Upper lobe of right lung (tissue), 1 donor: ENCODE measurements around the gene TAT. TPM values are rescaled to one million over a fixed set of nuclear protein-coding genes. Genes with fewer than 3 reads are reported as not detected.

ENCODE experiments used
- ATAC-seq: fragments of 200-7000 bp; cut with Tn5 transposase; one replicate; pipeline ENCODE4 v1.9.1; 2020; ENCODE audit warnings: mild to moderate bottlenecking, moderate library complexity
- DNase-seq: peaks from one replicate; pipeline ENCODE4 v3.0.0-alpha.2; 2020
- H3K27ac ChIP-seq: fragments of 200-600 bp; one replicate; pipeline ENCODE4 v1.8.0; 2022
- H3K27me3 ChIP-seq: fragments of 200-600 bp; one replicate; pipeline ENCODE4 v1.8.0; 2022; ENCODE audit warnings: mild to moderate bottlenecking
- H3K36me3 ChIP-seq: fragments of 200-600 bp; one replicate; pipeline ENCODE4 v1.8.0; 2022
- H3K4me1 ChIP-seq: fragments of 200-600 bp; one replicate; pipeline ENCODE4 v1.8.0; 2022
- H3K4me3 ChIP-seq: fragments of 200-600 bp; one replicate; pipeline ENCODE4 v1.8.0; 2022; ENCODE audit warnings: mild to moderate bottlenecking
- H3K9me3 ChIP-seq: fragments of 200-600 bp; one replicate; pipeline ENCODE4 v1.8.0; 2022
- intact Hi-C: fragments of 100-400 bp; cut with DNase I; formaldehyde crosslinking; loops from one replicate; pipeline ENCODE4 v1.11.0; 2022
- total RNA-seq: library from RNA; stranded (reverse); fragmentation: NEBNext Ultra II Directional; extraction: Animal tissue kit (Norgen Biotek cat#: 25700); gene quantifications from one replicate; pipeline ENCODE4 v1.2.1, GENCODE V29; 2021
- TF ChIP-seq, protein P1 (sequence below): fragments of 200-600 bp; IDR thresholded peaks from one replicate; pipeline ENCODE4 v1.8.0; 2022; ENCODE audit warnings: antibody characterized with exemption
- donor health status: DM: no; HTN: yes; CAD: no; lungs with severe emphysema.

Gene TAT
- total RNA-seq, 1 donor from 2014 or later: not detected

DNA sequence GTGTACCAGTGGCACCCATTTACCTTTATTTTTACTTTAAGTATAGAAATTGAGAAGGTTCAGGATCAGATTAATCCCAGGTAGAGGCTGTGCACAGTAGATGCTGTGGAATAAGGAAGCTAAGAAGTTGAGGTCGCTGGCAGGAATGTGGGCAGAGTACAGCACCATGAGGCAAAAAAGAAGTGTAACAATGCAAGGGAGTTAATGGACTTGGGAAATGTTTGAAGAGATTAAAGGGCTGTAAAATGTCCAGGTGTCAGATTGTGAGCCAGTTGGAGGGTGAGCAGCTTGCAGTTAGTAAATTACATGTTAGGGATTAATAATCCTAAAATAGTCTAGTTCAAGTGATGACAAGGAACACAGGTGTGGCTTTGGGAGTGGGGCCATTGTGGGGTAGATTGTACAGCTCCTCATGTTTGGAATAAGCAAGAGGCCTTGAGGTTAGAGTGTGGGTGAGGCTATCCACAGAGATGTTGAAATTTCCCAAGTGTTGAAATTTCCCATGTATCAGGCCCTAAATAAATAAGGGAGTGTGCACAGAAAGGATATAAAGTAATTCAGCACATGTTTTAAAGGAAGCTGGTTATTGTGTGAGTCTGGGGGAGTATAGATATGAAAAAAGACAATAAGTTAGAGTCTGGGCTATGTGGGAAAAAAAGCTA, 21.5 kb downstream of the TAT start:
- no peak overlapping the region for H3K27ac ChIP-seq
- no peaks in the 10 kb centered on the region for H3K4me1 ChIP-seq
- H3K36me3 ChIP-seq: no peaks in the 10 kb centered on the region
- ATAC-seq: peak; percentile 95
- no peak overlapping the region for H3K4me3 ChIP-seq
- TF ChIP-seq, protein P1, sequence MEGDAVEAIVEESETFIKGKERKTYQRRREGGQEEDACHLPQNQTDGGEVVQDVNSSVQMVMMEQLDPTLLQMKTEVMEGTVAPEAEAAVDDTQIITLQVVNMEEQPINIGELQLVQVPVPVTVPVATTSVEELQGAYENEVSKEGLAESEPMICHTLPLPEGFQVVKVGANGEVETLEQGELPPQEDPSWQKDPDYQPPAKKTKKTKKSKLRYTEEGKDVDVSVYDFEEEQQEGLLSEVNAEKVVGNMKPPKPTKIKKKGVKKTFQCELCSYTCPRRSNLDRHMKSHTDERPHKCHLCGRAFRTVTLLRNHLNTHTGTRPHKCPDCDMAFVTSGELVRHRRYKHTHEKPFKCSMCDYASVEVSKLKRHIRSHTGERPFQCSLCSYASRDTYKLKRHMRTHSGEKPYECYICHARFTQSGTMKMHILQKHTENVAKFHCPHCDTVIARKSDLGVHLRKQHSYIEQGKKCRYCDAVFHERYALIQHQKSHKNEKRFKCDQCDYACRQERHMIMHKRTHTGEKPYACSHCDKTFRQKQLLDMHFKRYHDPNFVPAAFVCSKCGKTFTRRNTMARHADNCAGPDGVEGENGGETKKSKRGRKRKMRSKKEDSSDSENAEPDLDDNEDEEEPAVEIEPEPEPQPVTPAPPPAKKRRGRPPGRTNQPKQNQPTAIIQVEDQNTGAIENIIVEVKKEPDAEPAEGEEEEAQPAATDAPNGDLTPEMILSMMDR: no peak
- intact Hi-C loops: no loop called here
- no peaks in the 10 kb centered on the region for H3K27me3 ChIP-seq
- no peaks in the 10 kb centered on the region for H3K9me3 ChIP-seq
- DNase-seq: no peak

DNA sequence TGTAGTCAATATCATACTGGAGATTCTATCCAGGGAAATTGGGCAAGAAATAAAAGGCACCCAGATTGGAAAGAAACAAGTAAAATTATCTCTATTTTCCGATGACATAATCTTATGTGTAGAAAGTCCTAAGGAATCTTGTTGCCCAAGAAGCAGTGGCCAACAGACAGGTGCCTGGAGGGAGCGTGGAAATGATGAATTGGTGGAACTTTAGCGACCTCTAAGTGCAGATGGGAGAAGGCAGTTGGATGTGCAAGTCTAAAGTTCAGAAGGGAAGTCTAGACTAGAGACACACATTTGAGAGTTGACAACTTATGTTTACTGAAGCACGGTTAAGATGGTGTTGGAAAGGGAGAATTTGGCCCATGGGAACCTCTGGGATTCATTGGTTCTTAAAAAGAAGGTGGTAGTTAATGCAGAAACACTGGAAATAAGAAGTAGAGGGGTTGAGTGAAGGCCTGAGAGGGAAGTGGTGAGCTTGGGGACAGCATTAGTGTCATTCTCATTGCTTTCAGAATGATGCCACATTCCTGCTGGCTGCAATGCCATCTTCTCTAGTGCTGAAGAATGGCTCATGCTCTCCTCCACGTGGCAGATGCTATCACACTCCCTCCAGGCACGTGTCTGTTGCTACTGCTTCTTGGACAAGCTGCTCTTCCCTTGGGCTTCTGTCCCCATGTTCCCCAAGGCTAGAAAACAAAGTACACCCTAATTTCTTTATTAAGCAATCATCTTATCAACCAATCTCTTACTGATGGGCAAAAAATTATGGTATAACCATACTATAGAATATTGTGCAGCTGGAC, 24.0 kb downstream of the TAT start:
- DNase-seq (no peak), ATAC-seq (peak; percentile 51)
- Histone ChIP-seq H3K36me3 (no peaks in the 10 kb centered on the region), H3K27ac (no peak overlapping the region), H3K27me3 (no peaks in the 10 kb centered on the region), H3K4me1 (no peaks in the 10 kb centered on the region), H3K4me3 (no peak overlapping the region), H3K9me3 (no peaks in the 10 kb centered on the region)
- TF ChIP-seq, protein P1: no peak
- intact Hi-C loops: no loop called here

DNA sequence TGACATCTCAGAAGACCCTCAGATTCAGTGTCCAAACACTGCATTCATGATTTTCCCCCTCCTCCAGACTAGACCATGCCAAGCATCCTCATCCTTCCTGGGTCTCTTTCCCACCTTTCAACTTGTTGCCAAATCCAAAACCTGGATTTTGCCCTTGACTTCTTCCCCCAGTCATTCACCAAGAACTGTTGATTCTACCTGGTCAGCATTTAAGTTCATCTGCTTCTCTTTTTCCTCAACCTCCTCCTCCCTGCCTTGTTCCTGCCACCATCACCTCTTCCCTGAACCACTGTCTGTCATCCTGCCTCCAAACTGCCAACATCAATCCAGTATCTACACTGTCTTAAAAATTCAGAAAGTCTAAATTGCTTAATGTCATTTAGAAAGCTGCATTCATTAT, 29.7 kb downstream of the TAT start:
- Histone ChIP-seq H3K4me1 (no peaks in the 10 kb centered on the region), H3K27me3 (no peaks in the 10 kb centered on the region), H3K4me3 (no peak overlapping the region), H3K36me3 (no peaks in the 10 kb centered on the region), H3K9me3 (no peaks in the 10 kb centered on the region), H3K27ac (no peak overlapping the region)
- DNase-seq (no peak), ATAC-seq (no peak)
- intact Hi-C loops: no loop called here
- TF ChIP-seq, protein P1: no peak

DNA sequence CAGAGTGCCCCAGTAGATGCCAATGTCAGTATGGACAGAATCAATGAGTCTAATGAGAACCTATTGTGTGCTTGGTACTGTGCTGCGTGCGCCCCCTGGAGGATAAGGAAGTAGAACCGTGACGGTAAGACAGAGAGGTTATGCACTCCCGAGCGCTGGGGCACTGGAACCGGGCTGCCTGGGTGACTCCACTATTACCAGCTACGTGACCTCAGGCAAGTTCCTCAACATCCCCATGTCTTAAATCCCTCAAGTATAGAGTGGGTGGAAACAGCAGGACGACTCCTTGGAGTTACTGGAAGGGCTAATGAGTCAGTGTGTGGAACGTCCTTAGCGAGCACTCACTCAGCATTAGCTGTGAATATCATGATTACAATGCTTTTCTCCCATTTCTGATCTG, 34.5 kb downstream of the TAT start:
- Histone ChIP-seq H3K4me3 (no peak overlapping the region), H3K27ac (no peak overlapping the region), H3K4me1 (no peaks in the 10 kb centered on the region), H3K9me3 (no peaks in the 10 kb centered on the region), H3K36me3 (no peaks in the 10 kb centered on the region), H3K27me3 (no peaks in the 10 kb centered on the region)
- TF ChIP-seq, protein P1: peak; percentile 50
- ATAC-seq (peak; percentile 84), DNase-seq (peak; percentile 70)
- intact Hi-C loops: no loop called here

DNA sequence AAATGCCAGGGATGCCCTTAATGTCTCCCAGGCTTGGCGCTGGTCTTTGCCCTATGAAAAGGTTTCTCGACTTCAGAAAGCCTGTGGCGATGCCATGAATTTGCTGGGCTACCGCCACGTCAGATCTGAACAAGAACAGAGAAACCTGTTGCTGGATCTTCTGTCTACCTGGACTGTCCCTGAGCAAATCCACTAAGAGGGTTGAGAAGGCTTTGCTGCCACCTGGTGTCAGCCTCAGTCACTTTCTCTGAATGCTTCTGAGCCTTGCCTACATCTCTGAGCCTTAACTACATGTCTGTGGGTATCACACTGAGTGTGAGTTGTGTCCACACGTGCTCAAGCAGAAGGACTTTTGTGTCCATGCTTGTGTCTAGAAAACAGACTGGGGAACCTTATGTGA, 39.2 kb downstream of the TAT start:
- H3K36me3 ChIP-seq: no peaks in the 10 kb centered on the region
- intact Hi-C loops: no loop called here
- TF ChIP-seq, protein P1: peak; percentile 47
- H3K27me3 ChIP-seq: no peaks in the 10 kb centered on the region
- H3K9me3 ChIP-seq: no peaks in the 10 kb centered on the region
- DNase-seq (no peak), ATAC-seq (peak; percentile 78)
- H3K27ac ChIP-seq: no peak overlapping the region
- H3K4me3 ChIP-seq: no peak overlapping the region
- H3K4me1 ChIP-seq: no peaks in the 10 kb centered on the region
